Stimulated activated CD4-positive, alpha-beta T cell treated with anti-CD3 and anti-CD28 coated beads, TNF-alpha, amount 100 ng/mL, for 4 hours (primary cell): ENCODE measurements around the gene CDH16.

Experiments used
- DNase-seq, 3 experiments: peaks; one replicate each; pipeline ENCODE4 v3.0.0-alpha.2; 2020; ENCODE audit warnings: low read depth in 3 of 3

The CDH16 gene

DNA sequence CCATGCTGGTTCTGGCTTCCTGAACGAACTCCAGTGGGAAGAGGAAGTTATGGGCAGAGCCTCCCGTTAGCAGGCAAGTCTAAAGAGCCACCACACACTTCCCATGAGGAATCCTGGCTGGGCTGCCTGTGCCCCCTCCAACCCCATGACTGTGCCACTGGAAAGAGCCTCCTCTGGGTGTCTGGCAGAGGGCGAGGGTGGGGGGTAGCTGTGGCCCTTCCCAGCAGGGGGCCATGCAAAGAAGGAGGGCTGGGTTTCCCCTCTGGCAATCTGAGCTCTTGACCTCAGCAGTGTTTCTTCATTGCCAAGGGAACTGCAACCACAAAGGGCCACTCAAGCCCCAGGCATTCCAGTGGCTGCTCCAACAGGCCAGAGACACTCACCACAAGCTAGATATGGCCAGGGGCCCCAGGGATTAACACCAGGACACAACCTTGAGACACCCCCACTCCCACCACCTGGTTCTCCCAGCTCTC is 8.3 kb upstream of the CDH16 start:
- no peak for DNase-seq

- DNase-seq, result no peak
These were observed 7.7 kb upstream of the CDH16 start for GRCh38 chr16:66926171-66926947.

GRCh38 chr16:66925322-66925840 is 6.7 kb upstream of the CDH16 start, which contains the start of gene RRAD:
RRAD (minus strand) TSS chr16:66925535; CDS start chr16:66925179, 356 bp downstream.
- DNase-seq, result no peak

GRCh38 chr16:66924527-66925321 is 6.0 kb upstream of the CDH16 start:
- no peak for DNase-seq

DNA sequence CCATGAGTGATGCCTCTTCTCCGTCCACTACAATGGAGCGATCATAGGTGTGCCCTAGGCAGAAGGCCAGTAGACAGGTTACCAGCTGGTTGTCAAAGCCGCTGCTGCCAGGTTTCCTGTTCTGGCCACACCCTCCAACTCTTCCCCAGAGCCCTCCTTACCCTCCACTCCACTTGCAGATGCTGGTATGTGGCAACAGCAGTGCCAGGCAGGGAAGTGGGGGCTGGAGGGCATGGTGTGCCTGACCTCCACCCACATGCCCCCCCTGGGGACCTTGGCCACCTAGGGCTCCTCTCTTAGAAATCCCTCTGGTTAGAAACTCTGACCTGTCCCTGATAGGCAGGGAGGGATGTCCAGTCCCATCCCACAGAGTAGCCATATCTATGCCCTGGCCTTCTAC is 5.2 kb upstream of the CDH16 start:
- DNase-seq, result no peak

GRCh38 chr16:66923247-66923731 is 4.6 kb upstream of the CDH16 start:
- no peak for DNase-seq

DNA sequence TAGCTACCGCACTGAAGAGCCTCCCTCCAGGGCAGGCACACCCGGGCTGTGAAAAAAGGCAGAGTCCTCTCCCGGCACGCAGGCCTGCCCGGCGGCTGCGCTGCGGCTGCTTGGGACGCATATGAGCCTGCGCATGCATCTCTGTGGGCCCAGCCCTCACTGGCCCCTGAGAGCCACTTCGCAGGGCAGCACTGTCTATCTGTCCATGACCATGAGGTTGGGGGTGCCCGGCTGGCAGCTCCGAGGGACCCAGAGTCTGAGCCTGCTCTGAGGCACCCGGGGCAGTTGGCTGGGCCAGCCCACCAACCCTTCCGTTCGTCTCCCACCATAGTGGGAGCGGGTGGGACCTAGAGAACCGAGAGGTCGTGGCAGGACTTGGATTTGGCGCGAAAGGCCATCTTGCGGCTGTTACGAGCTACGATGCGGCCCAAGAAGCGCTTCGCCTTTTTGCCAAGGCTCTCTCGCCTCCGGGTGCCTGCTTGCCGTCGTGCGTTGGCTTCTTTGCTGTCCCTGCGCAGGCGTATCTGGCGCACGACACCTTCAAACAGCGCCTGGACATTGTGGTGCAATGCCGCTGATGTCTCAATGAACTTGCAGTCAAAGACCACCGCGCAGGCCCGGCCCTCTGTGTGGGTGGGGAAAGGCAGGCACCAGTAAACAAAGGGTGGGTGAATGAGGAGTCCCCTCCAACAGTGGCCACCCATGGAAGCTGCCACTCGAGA is 3.2 kb upstream of the CDH16 start:
- no peak for DNase-seq

GRCh38 chr16:66920924-66921680 is 2.4 kb upstream of the CDH16 start:
- DNase-seq, result no peak

GRCh38 chr16:66920299-66920590 is 1.6 kb upstream of the CDH16 start:
- DNase-seq, result no peak

DNA sequence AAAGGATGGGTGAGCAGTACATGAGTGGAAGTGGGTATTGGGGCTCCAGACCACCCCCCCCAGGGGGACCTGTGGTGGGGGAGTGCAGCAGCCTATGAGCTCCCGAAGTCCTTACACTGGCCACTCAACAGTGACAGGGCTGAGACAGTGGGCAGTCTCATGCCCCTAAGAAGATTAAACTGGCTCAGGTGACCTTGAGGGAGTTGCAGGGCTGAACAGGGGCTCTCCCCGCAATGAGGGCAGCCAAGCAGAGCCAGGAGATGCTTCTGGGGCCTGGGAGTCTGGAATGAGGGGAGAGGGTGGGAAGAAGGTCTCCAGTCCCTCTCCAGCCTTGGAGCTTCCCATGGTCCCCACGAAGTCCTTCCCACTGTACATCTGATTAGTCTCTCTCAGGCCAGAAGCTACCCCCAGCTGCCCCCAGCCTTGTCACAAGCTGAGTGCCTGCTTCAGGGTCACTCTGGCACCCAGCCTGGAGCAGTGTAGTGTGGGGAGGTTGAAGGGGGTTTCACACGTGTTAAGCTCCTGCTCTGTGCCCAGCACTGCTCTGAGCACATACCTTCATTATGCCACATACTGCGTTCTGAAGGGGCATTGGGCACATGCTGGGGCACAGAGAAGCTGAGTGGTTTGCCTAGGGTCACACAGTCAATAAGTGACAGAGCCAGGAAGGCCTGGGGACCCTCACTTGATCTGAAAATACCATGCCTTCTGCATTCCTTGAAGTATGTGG is 1.0 kb upstream of the CDH16 start:
- DNase-seq, result no peak

- no peak for DNase-seq
These were observed 330 bp downstream of the CDH16 start for GRCh38 chr16:66918355-66918754.

DNA sequence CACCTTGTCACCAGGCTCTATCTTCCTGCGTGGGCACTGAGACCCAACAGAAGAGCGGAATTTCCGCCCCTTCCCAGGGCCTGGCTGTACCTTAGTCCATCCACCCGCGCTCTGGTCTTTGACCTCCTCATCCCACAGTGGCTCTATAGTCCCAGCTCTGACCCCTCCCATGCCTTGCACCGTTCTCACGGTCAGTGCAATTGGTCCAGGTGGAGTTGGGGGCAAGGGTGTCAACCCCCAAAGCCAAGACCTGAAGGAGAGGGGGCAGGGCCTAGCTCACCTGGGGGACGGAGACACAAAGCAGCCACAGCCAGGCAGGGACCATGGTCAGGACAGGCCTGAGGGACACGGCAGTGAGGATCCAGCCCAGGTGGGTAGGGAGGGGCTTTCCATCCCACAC is 944 bp downstream of the CDH16 start:
- no peak for DNase-seq

DNA sequence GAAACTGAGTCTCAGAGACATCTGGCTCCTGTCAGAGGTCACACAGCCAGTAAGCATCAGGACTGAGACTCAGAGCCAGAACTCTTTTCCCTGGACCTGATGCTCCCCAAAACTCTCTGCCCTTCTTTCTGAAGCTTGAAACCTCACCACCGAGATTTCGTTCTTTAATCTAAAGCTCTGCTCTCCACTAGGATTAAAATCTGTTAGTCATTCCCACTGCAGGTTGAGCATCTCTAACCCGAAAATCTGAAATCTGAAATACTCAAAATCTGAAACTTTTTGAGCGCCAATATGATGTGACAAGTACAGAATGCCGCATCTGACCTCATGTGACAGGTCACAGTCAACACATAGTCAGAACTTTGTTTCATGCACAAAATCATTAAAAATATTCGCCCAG is 2.2 kb downstream of the CDH16 start:
- no peak for DNase-seq

DNA sequence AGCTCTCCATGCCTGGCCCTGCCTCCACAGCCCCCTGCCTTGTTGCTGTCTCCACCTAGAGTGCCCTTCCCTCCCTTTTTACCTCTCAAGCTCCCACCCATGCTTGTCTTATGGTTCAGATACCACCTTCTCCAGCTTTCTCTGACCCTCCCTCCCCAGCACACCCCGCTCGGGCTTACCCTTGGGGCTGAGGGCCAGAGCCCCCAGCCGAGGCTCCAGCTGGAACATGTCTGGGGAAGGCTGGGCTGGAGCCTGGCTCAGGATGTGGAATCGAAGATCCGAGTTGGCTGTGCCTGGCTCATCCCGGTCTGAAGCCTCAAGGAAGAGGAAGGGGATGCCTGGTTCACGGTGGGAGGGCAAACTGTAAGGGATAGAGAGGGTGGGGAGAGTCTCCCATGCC is 3.6 kb downstream of the CDH16 start:
- DNase-seq, result no peak

DNA sequence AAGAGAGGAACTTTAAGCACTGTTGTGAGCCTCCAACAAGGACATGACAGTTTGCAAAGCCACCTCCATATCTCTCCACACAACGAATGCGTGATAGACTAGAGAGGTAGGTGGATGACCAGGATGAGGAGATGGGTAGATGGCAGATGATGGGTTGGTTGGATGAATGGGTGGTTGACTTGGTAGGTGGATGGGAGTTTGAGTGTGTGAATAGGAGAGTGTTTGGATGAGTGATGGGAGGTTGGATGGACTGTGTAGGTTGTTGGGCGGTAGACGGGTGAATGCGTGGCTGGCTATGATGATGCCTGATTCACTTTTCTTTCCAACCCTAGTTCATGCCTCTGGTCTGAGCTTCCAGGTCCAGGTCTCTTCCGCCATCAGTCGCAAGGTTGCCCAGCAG is 4.1 kb downstream of the CDH16 start:
- DNase-seq, result no peak

- DNase-seq, result no peak
These were observed 5.0 kb downstream of the CDH16 start for GRCh38 chr16:66913711-66914110.

- DNase-seq, result no peak
These were observed 5.6 kb downstream of the CDH16 start for GRCh38 chr16:66913081-66913480.

GRCh38 chr16:66911801-66912200 is 6.9 kb downstream of the CDH16 start:
- DNase-seq, result no peak

DNA sequence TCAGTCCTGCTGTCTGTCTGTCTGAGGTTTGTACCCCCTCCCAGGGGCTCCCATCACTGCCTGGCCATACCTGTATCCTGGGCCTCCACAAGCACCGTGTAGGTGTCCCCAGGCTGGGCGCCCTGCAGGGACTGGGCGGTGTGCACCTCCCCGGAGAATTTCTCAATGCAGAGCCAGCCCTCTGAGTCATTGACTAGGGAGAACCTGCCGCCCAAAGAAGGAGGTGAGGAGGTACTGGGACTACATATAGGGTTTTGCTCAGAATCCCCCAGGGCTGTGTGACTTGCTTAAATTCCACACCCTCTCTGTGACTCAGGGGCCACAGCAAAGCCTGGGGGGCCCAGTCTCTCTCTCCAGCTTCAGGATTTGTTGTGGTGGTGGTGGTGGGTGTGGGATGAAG is 7.6 kb downstream of the CDH16 start:
- DNase-seq, result no peak

DNA sequence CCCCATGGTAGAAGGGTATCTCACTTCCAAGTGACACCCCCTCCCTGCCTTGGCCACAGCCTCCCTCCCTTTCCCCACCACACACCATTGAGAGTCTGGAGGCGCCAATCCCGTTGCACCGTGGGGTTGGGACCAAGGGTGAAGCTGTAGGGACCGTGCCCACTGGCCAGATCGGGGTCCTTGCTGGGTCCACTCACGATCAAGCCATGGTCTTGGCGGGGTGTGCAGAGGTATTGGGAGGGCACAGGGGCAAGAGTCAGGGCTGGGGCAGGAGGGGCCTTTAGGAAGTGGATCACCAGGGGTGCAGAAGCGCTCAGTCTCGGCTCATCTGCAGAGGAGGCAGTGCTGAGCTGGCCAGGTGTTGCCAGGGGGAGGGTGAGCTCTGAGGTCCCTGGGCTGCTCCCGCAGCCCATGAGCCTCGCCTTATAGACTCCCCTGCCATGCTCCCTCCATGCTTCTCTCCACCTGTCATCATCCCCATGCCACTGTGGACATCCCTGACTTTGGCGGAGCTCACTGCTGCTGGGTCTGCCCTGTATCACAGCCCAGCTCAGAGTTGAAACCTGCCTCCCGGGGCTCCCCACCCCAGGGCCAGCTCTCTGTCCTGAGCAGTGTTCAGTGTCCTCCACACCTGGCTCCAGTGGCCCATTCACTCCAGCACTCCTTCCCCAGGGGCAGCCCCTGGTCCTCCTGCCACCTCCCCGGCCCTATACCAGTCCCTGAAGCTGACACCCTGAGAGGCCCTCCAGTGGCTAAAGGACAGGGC is 8.3 kb downstream of the CDH16 start:
- DNase-seq, result no peak
